IPS-18a (cell line): ENCODE measurements around the gene HK1.

ENCODE experiments used
- H3K27ac ChIP-seq: one replicate; pipeline ENCODE4 v1.5.1; 2013; ENCODE audit warnings: low read length
- H3K27me3 ChIP-seq: one replicate; pipeline ENCODE4 v1.6.1; 2013; ENCODE audit warnings: mild to moderate bottlenecking, low read length; ENCODE audit not compliant: control insufficient read depth, insufficient read depth
- H3K36me3 ChIP-seq: one replicate; pipeline ENCODE4 v1.6.1; 2013; ENCODE audit warnings: low read depth, low read length; ENCODE audit not compliant: control insufficient read depth
- H3K4me1 ChIP-seq: one replicate; pipeline ENCODE4 v1.6.1; 2013; ENCODE audit warnings: low read depth, low read length; ENCODE audit not compliant: control insufficient read depth
- H3K4me3 ChIP-seq: one replicate; pipeline ENCODE4 v1.5.1; 2013; ENCODE audit warnings: low read length
- H3K9ac ChIP-seq: one replicate; pipeline ENCODE4 v1.6.1; 2013; ENCODE audit warnings: mild to moderate bottlenecking, low read length, moderate library complexity
- H3K9me3 ChIP-seq: one replicate; pipeline ENCODE4 v1.6.1; 2013; ENCODE audit warnings: low read depth, low read length; ENCODE audit not compliant: control insufficient read depth

The HK1 gene

GRCh38 chr10:69419096-69419743, 140.9 kb downstream of the HK1 start:
- Histone ChIP-seq H3K27me3 (no peaks in the 10 kb centered on the region), H3K9me3 (no peaks in the 10 kb centered on the region), H3K36me3 (no peaks in the 10 kb centered on the region), H3K4me1 (no peaks in the 10 kb centered on the region), H3K27ac (no peak overlapping the region), H3K9ac (no peak overlapping the region), H3K4me3 (no peak overlapping the region)

- H3K9me3 ChIP-seq, result no peaks in the 10 kb centered on the region
- no peaks in the 10 kb centered on the region for H3K36me3 ChIP-seq
- no peak overlapping the region for H3K4me3 ChIP-seq
- no peak overlapping the region for H3K27ac ChIP-seq
- no peaks in the 10 kb centered on the region for H3K27me3 ChIP-seq
- H3K9ac ChIP-seq, result no peak overlapping the region
- no peaks in the 10 kb centered on the region for H3K4me1 ChIP-seq
These were observed 141.4 kb downstream of the HK1 start for GRCh38 chr10:69419744-69420126.

GRCh38 chr10:69421611-69422308, 143.5 kb downstream of the HK1 start:
- Histone ChIP-seq H3K27me3 (no peaks in the 10 kb centered on the region), H3K4me1 (no peaks in the 10 kb centered on the region), H3K4me3 (no peak overlapping the region), H3K36me3 (no peaks in the 10 kb centered on the region), H3K27ac (no peak overlapping the region), H3K9ac (no peak overlapping the region), H3K9me3 (no peaks in the 10 kb centered on the region)

GRCh38 chr10:69422676-69423075, 144.4 kb downstream of the HK1 start:
- no peaks in the 10 kb centered on the region for H3K9me3 ChIP-seq
- no peaks in the 10 kb centered on the region for H3K4me1 ChIP-seq
- H3K9ac ChIP-seq, result no peak overlapping the region
- H3K27me3 ChIP-seq, result no peaks in the 10 kb centered on the region
- no peak overlapping the region for H3K27ac ChIP-seq
- no peaks in the 10 kb centered on the region for H3K36me3 ChIP-seq
- H3K4me3 ChIP-seq, result no peak overlapping the region

GRCh38 chr10:69425041-69425440, 146.7 kb downstream of the HK1 start:
- H3K4me3 ChIP-seq, result no peak overlapping the region
- H3K9me3 ChIP-seq, result no peaks in the 10 kb centered on the region
- H3K4me1 ChIP-seq, result no peaks in the 10 kb centered on the region
- H3K9ac ChIP-seq, result no peak overlapping the region
- no peaks in the 10 kb centered on the region for H3K27me3 ChIP-seq
- no peaks in the 10 kb centered on the region for H3K36me3 ChIP-seq
- H3K27ac ChIP-seq, result no peak overlapping the region

- Histone ChIP-seq H3K4me1 (no peaks in the 10 kb centered on the region), H3K36me3 (no peaks in the 10 kb centered on the region), H3K9ac (no peak overlapping the region), H3K4me3 (no peak overlapping the region), H3K9me3 (no peaks in the 10 kb centered on the region), H3K27ac (no peak overlapping the region), H3K27me3 (no peaks in the 10 kb centered on the region)
These were observed 147.4 kb downstream of the HK1 start for GRCh38 chr10:69425511-69426298.

- H3K27ac ChIP-seq, result no peak overlapping the region
- H3K9ac ChIP-seq, result no peak overlapping the region
These were observed 148.1 kb downstream of the HK1 start for GRCh38 chr10:69426376-69426727.

GRCh38 chr10:69428165-69428564, 149.9 kb downstream of the HK1 start:
- H3K9me3 ChIP-seq, result no peaks in the 10 kb centered on the region
- no peaks in the 10 kb centered on the region for H3K27me3 ChIP-seq
- no peak overlapping the region for H3K27ac ChIP-seq
- H3K36me3 ChIP-seq, result no peaks in the 10 kb centered on the region
- H3K4me3 ChIP-seq, result no peak overlapping the region
- no peak overlapping the region for H3K9ac ChIP-seq
- H3K4me1 ChIP-seq, result no peaks in the 10 kb centered on the region

More at GRCh38 chr10:69426376-69426727, 148.1 kb downstream of the HK1 start:
- no peaks in the 10 kb centered on the region for H3K9me3 ChIP-seq
- no peak overlapping the region for H3K4me3 ChIP-seq
- H3K36me3 ChIP-seq, result no peaks in the 10 kb centered on the region
- H3K27me3 ChIP-seq, result no peaks in the 10 kb centered on the region
- no peaks in the 10 kb centered on the region for H3K4me1 ChIP-seq

- no peaks in the 10 kb centered on the region for H3K9me3 ChIP-seq
- H3K9ac ChIP-seq, result no peak overlapping the region
- no peak overlapping the region for H3K27ac ChIP-seq
- no peaks in the 10 kb centered on the region for H3K4me1 ChIP-seq
- H3K4me3 ChIP-seq, result no peak overlapping the region
- no peaks in the 10 kb centered on the region for H3K27me3 ChIP-seq
- H3K36me3 ChIP-seq, result no peaks in the 10 kb centered on the region
These were observed 155.9 kb downstream of the HK1 start for GRCh38 chr10:69434169-69434568.

- H3K4me3 ChIP-seq, result no peak overlapping the region
- no peaks in the 10 kb centered on the region for H3K4me1 ChIP-seq
- H3K27me3 ChIP-seq, result no peaks in the 10 kb centered on the region
- H3K36me3 ChIP-seq, result no peaks in the 10 kb centered on the region
- no peak overlapping the region for H3K9ac ChIP-seq
- no peak overlapping the region for H3K27ac ChIP-seq
- no peaks in the 10 kb centered on the region for H3K9me3 ChIP-seq
These were observed 156.6 kb downstream of the HK1 start for GRCh38 chr10:69434926-69435325.

GRCh38 chr10:69435966-69436520, 157.7 kb downstream of the HK1 start:
- H3K27me3 ChIP-seq, result no peaks in the 10 kb centered on the region
- no peaks in the 10 kb centered on the region for H3K4me1 ChIP-seq
- no peaks in the 10 kb centered on the region for H3K9me3 ChIP-seq
- H3K36me3 ChIP-seq, result no peaks in the 10 kb centered on the region
- H3K9ac ChIP-seq, result no peak overlapping the region
- H3K27ac ChIP-seq, result no peak overlapping the region
- no peak overlapping the region for H3K4me3 ChIP-seq
